SIG-M5 treated with dmso at 0.1 percent for 504 hours (cell line): ENCODE data around the gene MAPKAP1.

Source experiments
- DNase-seq: peaks from one replicate; lab custom pipeline; 2025; ENCODE audit not compliant: unreplicated experiment; lab: John Stamatoyannopoulos, UW

The MAPKAP1 gene

DNA sequence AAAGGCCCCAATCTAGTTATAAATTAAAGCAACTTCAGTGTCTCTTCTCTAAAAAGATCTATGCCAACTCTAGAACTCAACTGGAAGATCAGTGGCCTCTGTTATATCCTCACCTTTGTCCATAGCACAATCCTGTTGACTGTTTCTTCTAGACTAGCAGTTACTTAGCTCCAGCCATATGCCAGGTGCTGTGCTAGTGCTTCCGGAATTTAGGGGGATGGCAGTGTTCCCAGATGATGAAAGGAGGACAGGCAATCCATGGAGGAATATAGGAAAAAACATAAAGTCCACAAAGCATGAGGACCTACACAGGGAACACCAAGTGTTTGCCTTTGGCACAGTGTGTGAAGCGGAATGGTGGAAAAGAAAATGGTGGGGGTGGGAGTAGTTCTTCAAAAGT, 214.3 kb downstream of the MAPKAP1 start:
- DNase-seq, result no peak

- no peak for DNase-seq
Observed at GRCh38 chr9:125487842-125488241, 219.2 kb downstream of the MAPKAP1 start.

GRCh38 chr9:125486576-125486975, 220.4 kb downstream of the MAPKAP1 start:
- DNase-seq, result no peak

- DNase-seq, result no peak
Observed at GRCh38 chr9:125486152-125486508, 220.9 kb downstream of the MAPKAP1 start.

GRCh38 chr9:125485471-125486151, 221.4 kb downstream of the MAPKAP1 start:
- DNase-seq, result no peak

DNA sequence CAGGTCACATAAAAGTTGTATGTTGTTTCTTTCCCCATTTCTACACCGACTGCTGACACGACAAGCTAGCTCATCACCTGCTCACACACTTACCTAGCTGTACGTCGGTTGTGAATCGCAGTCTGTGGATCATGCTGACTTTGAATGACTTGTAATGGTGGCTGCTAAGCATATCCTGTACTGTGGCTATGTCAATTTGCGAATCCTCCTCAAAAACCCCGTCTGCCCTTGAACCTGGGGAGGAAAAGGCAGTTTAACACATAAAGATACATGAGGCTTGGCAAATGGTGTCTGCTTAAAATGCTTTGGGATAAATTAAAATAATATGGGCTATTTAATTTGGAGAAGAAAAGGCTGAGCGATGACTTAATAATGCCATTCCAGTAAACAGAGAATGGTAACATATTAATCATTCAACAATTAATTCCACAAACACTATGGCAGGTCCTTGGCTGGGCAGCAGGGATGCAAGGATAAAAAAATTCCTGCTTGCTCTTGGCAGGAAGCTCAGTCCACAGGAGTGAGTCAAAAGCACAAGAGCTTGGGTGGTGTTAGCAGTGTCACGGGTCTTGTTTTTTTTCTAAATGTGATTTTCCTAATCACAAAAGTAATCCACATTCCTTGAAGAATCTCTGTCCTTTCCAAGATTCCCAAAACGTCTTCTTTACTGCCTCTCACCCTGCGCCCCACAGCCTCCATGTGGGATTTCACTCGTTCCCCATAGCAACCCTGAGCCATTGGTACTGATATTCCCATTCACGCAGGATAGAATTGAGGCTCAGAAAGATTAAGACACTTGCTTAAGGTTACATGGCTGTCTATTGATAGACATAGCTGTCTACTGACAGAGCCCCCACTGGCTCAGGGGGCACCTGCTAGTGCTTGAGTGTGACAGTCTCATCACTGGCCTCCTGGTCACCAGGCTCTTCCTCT, 222.4 kb downstream of the MAPKAP1 start:
- DNase-seq, result no peak

- DNase-seq, result no peak
Observed at GRCh38 chr9:125483697-125484096, 223.3 kb downstream of the MAPKAP1 start.

GRCh38 chr9:125479846-125480615, 227.0 kb downstream of the MAPKAP1 start:
- no peak for DNase-seq

- no peak for DNase-seq
Observed at GRCh38 chr9:125477089-125477544, 229.9 kb downstream of the MAPKAP1 start.

DNA sequence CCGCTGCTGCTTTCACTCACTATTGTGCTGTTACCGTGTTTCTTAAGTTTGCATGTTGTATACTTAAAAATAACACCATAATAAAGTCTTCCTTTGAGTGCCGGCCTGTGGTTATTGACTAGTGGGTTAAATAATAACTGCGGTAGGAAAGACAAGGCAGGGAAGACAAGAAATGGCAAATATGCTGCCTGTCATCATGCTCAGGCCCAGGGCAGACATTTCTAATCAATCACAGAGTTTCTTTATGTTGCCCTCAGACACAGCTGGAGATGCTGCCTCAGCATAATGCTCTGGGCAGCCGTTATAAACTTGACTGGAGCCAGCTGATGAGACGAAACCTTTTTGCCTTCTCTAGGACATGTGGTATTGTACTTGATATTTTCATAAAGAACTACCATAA, 230.4 kb downstream of the MAPKAP1 start:
- no peak for DNase-seq

DNA sequence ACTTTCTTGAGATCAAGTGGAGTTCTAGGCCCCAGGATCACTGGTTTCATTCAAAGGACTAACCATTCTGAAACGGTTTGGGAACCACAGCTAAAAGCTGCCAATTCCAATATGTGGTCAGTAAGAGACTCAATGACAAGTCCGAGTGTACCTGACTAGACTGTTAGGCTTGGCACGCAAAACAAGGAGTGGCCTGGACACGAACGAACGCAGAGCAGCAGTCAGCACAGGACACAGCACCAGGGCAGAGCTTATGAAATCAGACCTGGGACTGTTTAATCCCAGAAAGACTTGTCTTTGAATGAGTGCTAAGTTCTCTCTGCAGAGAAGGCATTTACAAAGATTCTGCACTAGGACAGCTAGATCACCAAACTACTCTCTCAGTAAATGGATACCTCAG, 231.6 kb downstream of the MAPKAP1 start:
- no peak for DNase-seq

DNA sequence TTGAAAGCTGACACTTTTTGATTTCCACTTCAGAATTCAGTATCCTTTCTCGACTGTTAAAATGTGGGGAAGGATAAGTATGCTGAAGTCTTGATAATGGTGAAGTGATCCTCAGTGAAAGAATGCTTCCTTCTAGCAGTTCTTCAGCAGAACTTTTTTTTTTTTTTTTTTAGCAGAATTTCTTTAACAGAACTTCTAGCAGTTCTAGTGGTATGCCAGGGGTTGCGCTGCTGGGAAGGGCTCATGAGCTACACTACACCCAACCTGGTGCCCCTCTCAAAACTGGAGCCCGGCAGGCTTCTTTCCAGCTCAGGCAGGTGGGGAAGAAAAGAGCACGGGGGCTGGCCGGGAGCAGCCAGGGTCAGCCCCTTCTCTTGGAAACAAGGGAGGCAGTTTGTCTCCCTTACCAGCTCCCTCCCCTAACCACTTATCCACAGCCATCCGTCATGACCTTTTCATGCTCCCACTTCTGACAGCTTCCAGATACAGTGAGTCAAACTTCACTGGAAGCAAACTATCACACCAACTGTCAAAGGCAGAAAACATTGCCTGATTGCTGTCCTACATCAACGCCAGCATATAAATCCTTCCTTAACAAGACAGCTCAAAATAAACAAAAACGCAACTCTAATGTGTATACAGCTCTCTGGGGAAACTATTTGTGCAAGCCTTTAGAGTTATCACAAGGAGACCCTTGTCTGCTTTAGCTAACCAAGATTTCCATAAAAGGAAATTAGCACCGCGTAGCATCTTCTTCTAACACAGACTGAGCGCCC, 233.9 kb downstream of the MAPKAP1 start:
- DNase-seq, result no peak

GRCh38 chr9:125472562-125472925, 234.5 kb downstream of the MAPKAP1 start:
- DNase-seq, result no peak

DNA sequence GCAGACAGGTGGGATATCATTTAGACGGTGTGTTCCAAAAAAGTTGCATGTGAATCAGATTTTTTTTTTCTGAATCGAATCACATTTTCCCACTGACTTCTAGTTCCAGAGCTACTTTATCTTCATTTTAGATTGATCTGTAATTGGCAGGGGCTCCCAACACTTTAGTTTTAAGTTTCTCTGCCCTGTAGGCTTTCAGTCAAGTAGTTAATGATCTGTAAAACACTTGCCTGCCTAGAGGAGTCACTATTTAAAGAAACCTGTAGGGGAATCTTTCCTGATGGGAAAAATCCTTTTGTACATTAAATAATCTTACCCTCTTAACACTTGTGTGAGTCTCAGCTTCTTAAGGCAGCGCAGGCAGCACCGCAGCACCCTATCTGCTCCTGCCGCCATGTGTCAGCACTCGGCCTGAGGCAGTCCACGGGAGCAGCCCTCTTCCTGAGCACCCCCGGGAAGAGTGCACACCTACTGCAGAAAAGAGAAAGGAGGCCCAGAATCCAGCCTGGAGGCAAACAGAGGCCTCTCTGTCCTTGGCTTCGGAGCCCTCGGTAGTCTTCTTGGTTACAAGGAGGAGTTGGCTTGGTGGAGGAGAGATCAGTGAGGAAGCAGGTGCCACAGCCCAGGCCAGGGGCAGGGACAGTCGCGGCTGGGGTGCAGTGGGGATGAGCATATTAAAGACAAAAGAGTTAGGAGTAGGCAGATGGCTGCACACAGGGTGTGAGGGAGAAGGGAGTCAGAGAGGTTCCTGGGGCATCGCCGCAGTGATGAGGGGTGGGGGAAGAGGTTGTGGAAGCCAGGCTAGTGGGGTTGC, 236.0 kb downstream of the MAPKAP1 start:
- DNase-seq, result no peak

- no peak for DNase-seq
Observed at GRCh38 chr9:125470189-125470588, 236.8 kb downstream of the MAPKAP1 start.

DNA sequence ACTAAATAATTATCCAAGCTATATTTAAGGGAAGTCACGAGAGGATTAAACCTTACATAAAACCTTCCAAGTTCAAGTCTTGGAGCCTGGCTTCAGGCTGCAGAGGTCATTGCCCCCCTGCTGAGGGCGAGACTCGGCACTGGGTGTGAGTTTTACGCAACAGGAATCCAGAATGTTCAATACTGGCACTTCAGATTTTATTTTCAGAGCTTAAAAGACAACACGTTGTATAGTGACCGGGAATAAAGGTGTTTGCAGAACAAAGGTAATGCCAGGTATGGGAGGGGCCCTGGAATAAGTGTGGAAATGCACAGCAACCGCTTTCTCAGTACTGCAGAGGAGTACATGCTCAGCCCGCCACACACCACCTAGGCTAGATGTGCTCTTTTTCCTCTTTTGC, 238.4 kb downstream of the MAPKAP1 start:
- DNase-seq, result no peak

- DNase-seq, result no peak
Observed at GRCh38 chr9:125467116-125467740, 239.8 kb downstream of the MAPKAP1 start.

- DNase-seq, result no peak
Observed at GRCh38 chr9:125466411-125466810, 240.6 kb downstream of the MAPKAP1 start.

- no peak for DNase-seq
Observed at GRCh38 chr9:125464591-125465385, 242.2 kb downstream of the MAPKAP1 start.
